Measurements from ENCODE around the gene MEF2C. TPM values are rescaled to one million over a fixed set of nuclear protein-coding genes. Genes with fewer than 3 reads are reported as not detected.

Gene MEF2C
- total and polyA plus RNA-seq, 11 donors = 15.5 to 98.5 (median 56.2) TPM

- Histone ChIP-seq H3K36me3 (no peaks in the 10 kb centered on the region), H3K4me1 (peaks cover 0 to 41% (median 19%) of the 10 kb centered on the region in 12 donors), H3K27ac (no peak overlapping the region), H3K27me3 (peaks cover 71 to 100% (median 100%) of the 10 kb centered on the region in 9 donors), H3K4me3 (no peak overlapping the region), H3K9me3 (no peaks in the 10 kb centered on the region)
- intact Hi-C loops (cut with DNase I) = loop anchor here in 9 of 10 donors (1.0 to 10.0 kb wide), 7 partner anchors 548 to 1265 kb away; no protein-coding TSS in a partner anchor
- ATAC-seq (no peak), DNase-seq (no peak)
- TF ChIP-seq CTCF (IDR thresholded peaks at IDR 0.05) = no peak
- TF ChIP-seq POLR2A (IDR thresholded peaks at IDR 0.05) = no peak
- WGBS, 4 donors = 4 to 7% (median 6%) methylated on average over 29 to 38 of the region's 38 CpGs
These were observed 193.1 kb downstream of the MEF2C start for GRCh38 chr5:88689668-88690408.

GRCh38 chr5:88688984-88689667 is 193.9 kb downstream of the MEF2C start:
- intact Hi-C loops (cut with DNase I) = loop anchor here in 4 of 10 donors (2.0 to 10.0 kb wide), 4 partner anchors 547 to 1264 kb away; no protein-coding TSS in a partner anchor
- DNase-seq = no peak
- Histone ChIP-seq H3K9me3 (no peaks in the 10 kb centered on the region), H3K27me3 (peaks cover 73 to 100% (median 100%) of the 10 kb centered on the region in 9 donors), H3K4me3 (no peak overlapping the region), H3K27ac (no peak overlapping the region), H3K4me1 (peaks cover 0 to 45% (median 19%) of the 10 kb centered on the region in 12 donors), H3K36me3 (no peaks in the 10 kb centered on the region)
- ATAC-seq = no peak
- TF ChIP-seq CTCF (IDR thresholded peaks at IDR 0.05) = no peak
- no peak for TF ChIP-seq POLR2A (IDR thresholded peaks at IDR 0.05)
- 5 to 9% (median 6%) methylated on average over 25 to 27 of the region's 27 CpGs for WGBS, 4 donors

GRCh38 chr5:88688156-88688983 is 194.6 kb downstream of the MEF2C start:
- H3K27ac ChIP-seq = no peak overlapping the region
- no peaks in the 10 kb centered on the region for H3K9me3 ChIP-seq
- ATAC-seq = no peak
- peaks cover 0 to 50% (median 21%) of the 10 kb centered on the region in 12 donors for H3K4me1 ChIP-seq
- DNase-seq = no peak
- H3K27me3 ChIP-seq = peaks cover 70 to 100% (median 100%) of the 10 kb centered on the region in 9 donors
- no peaks in the 10 kb centered on the region for H3K36me3 ChIP-seq
- 6 to 13% (median 11%) methylated on average over 13 of the region's 13 CpGs for WGBS, 4 donors
- TF ChIP-seq POLR2A (IDR thresholded peaks at IDR 0.05) (no peak), CTCF (IDR thresholded peaks at IDR 0.05) (no peak)
- no peak overlapping the region for H3K4me3 ChIP-seq
- intact Hi-C loops (cut with DNase I) = loop anchor here in 4 of 10 donors (2.0 to 10.0 kb wide), 4 partner anchors 546 to 1264 kb away; no protein-coding TSS in a partner anchor
